GM06990 (cell line): Measurements from ENCODE around the gene HOXC11.
A peak's percentile ranks its signal among the peaks of the same experiment; 100 is the strongest.

Experiments
- DNase-seq: peaks from one replicate; pipeline ENCODE4 v3.0.0-alpha.2; 2011; ENCODE audit not compliant: insufficient read length; ENCODE audit errors: extremely low read depth
- H3K27me3 ChIP-seq: replicated peaks from 2 replicates; pipeline ENCODE4 v1.6.0; 2011; ENCODE audit warnings: low read length; ENCODE audit not compliant: control insufficient read depth, insufficient read depth
- H3K36me3 ChIP-seq: 2 replicates; pipeline ENCODE4 v1.5.1; 2011; ENCODE audit warnings: low read length; ENCODE audit not compliant: control insufficient read depth, insufficient read depth
- H3K4me3 ChIP-seq: replicated peaks from 2 replicates; pipeline ENCODE4 v1.5.1; 2011; ENCODE audit warnings: low read depth, mild to moderate bottlenecking, control low read depth, low read length
- CTCF ChIP-seq: IDR thresholded peaks from 2 replicates; pipeline ENCODE4 v1.5.1; 2011; ENCODE audit warnings: low read length, control low read depth, mild to moderate bottlenecking, inconsistent platforms; ENCODE audit not compliant: insufficient read depth, poor library complexity, severe bottlenecking

The HOXC11 gene

GRCh38 chr12:54019924-54020590 is 47.1 kb downstream of the HOXC11 start:
- TF ChIP-seq CTCF = no peak
- no peak overlapping the region for H3K4me3 ChIP-seq
- H3K36me3 ChIP-seq = no peaks in the 10 kb centered on the region
- DNase-seq = no peak
- 0 out of 2 replicates have a peak, but pooled peaks cover 1% of the 10 kb centered on the region for H3K27me3 ChIP-seq

- H3K36me3 ChIP-seq = no peaks in the 10 kb centered on the region
- H3K4me3 ChIP-seq = no peak overlapping the region; the same call in 1 of the 2 replicates
- 0 out of 2 replicates have a peak, but pooled peaks cover 1% of the 10 kb centered on the region for H3K27me3 ChIP-seq
- TF ChIP-seq CTCF = no peak
- no peak for DNase-seq
Observed at GRCh38 chr12:54020591-54021405, 47.9 kb downstream of the HOXC11 start.

GRCh38 chr12:54021432-54022013 is 48.6 kb downstream of the HOXC11 start:
- Histone ChIP-seq H3K36me3 (no peaks in the 10 kb centered on the region), H3K27me3 (no peaks in the 10 kb centered on the region), H3K4me3 (peak overlapping the region; percentile 30)
- DNase-seq = peak; percentile 64
- peak; percentile 54 for TF ChIP-seq CTCF

GRCh38 chr12:54022960-54023884 is 50.3 kb downstream of the HOXC11 start:
- H3K4me3 ChIP-seq = no peak overlapping the region
- DNase-seq = no peak
- no peaks in the 10 kb centered on the region for H3K27me3 ChIP-seq
- no peak for TF ChIP-seq CTCF
- no peaks in the 10 kb centered on the region for H3K36me3 ChIP-seq

- H3K27me3 ChIP-seq = no peaks in the 10 kb centered on the region
- no peak overlapping the region for H3K4me3 ChIP-seq
Observed at GRCh38 chr12:54024127-54024526, 51.2 kb downstream of the HOXC11 start.

More at GRCh38 chr12:54024127-54024526, 51.2 kb downstream of the HOXC11 start:
- DNase-seq = no peak
- no peaks in the 10 kb centered on the region for H3K36me3 ChIP-seq
- TF ChIP-seq CTCF = no peak
